ENCODE data around the gene OXSR1. TPM values are rescaled to one million over a fixed set of nuclear protein-coding genes. Genes with fewer than 3 reads are reported as not detected.
A peak's percentile ranks its signal among the peaks of the same experiment; 100 is the strongest.

OXSR1 gene
- total and polyA plus RNA-seq, 10 of the 15 experiments (the other 5 are each of a cell fraction or from before 2014, with no cell fraction given) = 12.4 to 54.6 (median 35.7) TPM

- TF ChIP-seq NKRF (conservative IDR thresholded peaks at IDR 0.05) (peak; percentile 95; the same call in 1 of the 2 replicates), RCOR1 (conservative IDR thresholded peaks at IDR 0.05; ENCODE audit: low read depth, low read length) (no peak), EZH2 (IDR thresholded peaks at IDR 0.05; ENCODE audit: borderline replicate concordance, control insufficient read depth, low read depth, low read length) (no peak)
Measured at GRCh38 chr3:38165722-38166387, 518 bp downstream of the OXSR1 start (continued).

- FAIRE-seq = no peak
- no peak for TF ChIP-seq CUX1 (IDR thresholded peaks at IDR 0.05; ENCODE audit: insufficient replicate concordance, low read depth, low read length)
- no peak for TF ChIP-seq HCFC1 (IDR thresholded peaks at IDR 0.05; ENCODE audit: low read length)
- no peak for TF ChIP-seq CTCF (IDR thresholded peaks at IDR 0.05 in 2 of 3, conservative IDR thresholded peaks at IDR 0.05 in 1 of 3; ENCODE audit: control insufficient read depth in 2 of 3, extremely low read depth in 1 of 3, insufficient read depth in 1 of 3, low read depth in 3 of 3, low read length in 3 of 3)
- no peak for TF ChIP-seq RB1 (IDR thresholded peaks at IDR 0.05; ENCODE audit: borderline replicate concordance)
- TF ChIP-seq SIX5 (IDR thresholded peaks at IDR 0.05; ENCODE audit: low read depth, low read length, severe bottlenecking) = no peak
- TF ChIP-seq MXI1 (IDR thresholded peaks at IDR 0.05; ENCODE audit: low read depth, low read length) = no peak
Measured at GRCh38 chr3:38167591-38167990, 2.3 kb downstream of the OXSR1 start.

More at GRCh38 chr3:38167591-38167990, 2.3 kb downstream of the OXSR1 start:
- H3K9ac ChIP-seq (ENCODE audit: control insufficient read depth, insufficient read depth, low read length) = 0 out of 2 replicates have a peak overlapping the region, but pooled peaks have one; percentile 3
- peak overlapping the region; percentile 91 for H3K4me2 ChIP-seq (ENCODE audit: control insufficient read depth, insufficient read depth)
- H3K4me3 ChIP-seq = peak overlapping the region; percentile 92
- H3K36me3 ChIP-seq (ENCODE audit: control insufficient read depth in 2 of 2, insufficient read depth in 2 of 2, low read length in 1 of 2) = no peaks in the 10 kb centered on the region
- ChIA-PET CTCF (interaction anchor here (5.4 to 6.1 kb wide), 3 partner anchors 13 to 36 kb away, joined by 39 to 74 read pairs (median 55); partner anchors contain the start of genes ACAA1 and MYD88), POLR2A (interaction anchor here (0.6 to 6.1 kb wide), 6 partner anchors 10 to 93 kb away, joined by 3 to 146 read pairs (median 4); partner anchors contain the start of genes ACAA1 and MYD88), SMC1A (ENCODE audit: uncharacterized antibody, unreplicated experiment) (interaction anchor here (0.7 to 5.8 kb wide), 7 partner anchors 10 to 69 kb away, joined by 3 to 92 read pairs (median 6); partner anchors contain the start of genes ACAA1 and MYD88), RAD21 (ENCODE audit: unreplicated experiment) (interaction anchor here (0.7 to 5.5 kb wide), 3 partner anchors 10 to 263 kb away, joined by 3 to 62 read pairs (median 4); partner anchors contain the start of genes ACAA1 and MYD88)
- 0 out of 2 replicates have a peak, but pooled peaks cover 5% of the 10 kb centered on the region for H4K20me1 ChIP-seq (ENCODE audit: control insufficient read depth, insufficient read depth)
- ATAC-seq (no peak), DNase-seq (ENCODE audit: low read depth, low spot score) (no peak)
- no peaks in the 10 kb centered on the region for H3K27me3 ChIP-seq (replicated peaks in 1 of 2; ENCODE audit: control insufficient read depth in 2 of 2, insufficient read depth in 2 of 2, low read length in 1 of 2)
- BruUV-seq (replicated peaks) = no TSS peak
- 0 out of 2 replicates have a peak overlapping the region, but pooled peaks have one; percentile 37 for H3K27ac ChIP-seq (ENCODE audit: control insufficient read depth, insufficient read depth)
- intact Hi-C loops (cut with micrococcal nuclease; ENCODE audit: unreplicated experiment) (loop anchor here (5.0 kb wide), 1 partner anchor 45 kb away; no protein-coding TSS in a partner anchor), in situ Hi-C loops (cut with MboI) (no loop called here)
- H2AFZ ChIP-seq (ENCODE audit: control insufficient read depth, low read depth, low read length) = no peak overlapping the region
- H3K79me2 ChIP-seq (ENCODE audit: control insufficient read depth, insufficient read depth, low read length) = peaks cover 72% of the 10 kb centered on the region
- peaks cover 2% of the 10 kb centered on the region; the same call in 1 of the 3 replicates for H3K9me3 ChIP-seq (replicated peaks; ENCODE audit: control insufficient read depth, insufficient read depth, low read length)
- peaks cover 5% of the 10 kb centered on the region; the same call in 1 of the 2 replicates for H3K4me1 ChIP-seq (ENCODE audit: control insufficient read depth, insufficient read depth, low read length)
- WGBS (ENCODE audit: insufficient coverage, insufficient replicate concordance, low lambda C conversion rate, missing lambda C conversion rate) = 91% methylated on average over 4 of the region's 4 CpGs

Measured in GM12878 (cell line).